HepG2 (cell line): Measurements from ENCODE around the gene SERPINF2. TPM values are rescaled to one million over a fixed set of nuclear protein-coding genes. Genes with fewer than 3 reads are reported as not detected.

ENCODE experiments used
- HDAC6 ChIP-seq: fragments of 200-600 bp; sonication (generic); IDR thresholded peaks from 2 replicates; pipeline ENCODE4 v1.7.0; 2017; ENCODE audit warnings: mild to moderate bottlenecking, antibody characterized with exemption, low read length, low read depth
- HOXA5 ChIP-seq: sonication (generic); formaldehyde crosslinking; IDR thresholded peaks from 2 replicates; pipeline ENCODE4 v1.4.0; 2020; ENCODE audit warnings: missing genetic modification reagents
- KLF11 ChIP-seq: IDR thresholded peaks from 2 replicates; pipeline ENCODE4 v1.6.1; 2016; ENCODE audit warnings: missing compliant biosample characterization
- POLR2A ChIP-seq, 2 experiments: IDR thresholded peaks; 2 replicates each; pipeline ENCODE4 v1.6.1; 2011; ENCODE audit warnings: low read depth in 2 of 2, low read length in 2 of 2, mild to moderate bottlenecking in 1 of 2, moderate library complexity in 1 of 2; ENCODE audit not compliant: insufficient read depth in 1 of 2
- SRSF4 ChIP-seq: fragments of 200-400 bp; formaldehyde crosslinking; IDR thresholded peaks from one replicate; pipeline ENCODE4 v1.6.1; 2018; ENCODE audit warnings: mild to moderate bottlenecking, low read depth, low read length, moderate library complexity; ENCODE audit not compliant: poor library complexity, severe bottlenecking
- U2AF2 ChIP-seq: fragments of 200-400 bp; formaldehyde crosslinking; IDR thresholded peaks from 2 replicates; pipeline ENCODE4 v1.6.1; 2017; ENCODE audit warnings: low read depth, mild to moderate bottlenecking, low read length
- ZBTB42 ChIP-seq: sonication (generic); formaldehyde crosslinking; IDR thresholded peaks from 2 replicates; pipeline ENCODE4 v1.5.0; 2020; ENCODE audit warnings: mild to moderate bottlenecking, missing genetic modification reagents
- ZFP62 ChIP-seq: sonication (generic); formaldehyde crosslinking; IDR thresholded peaks from 2 replicates; pipeline ENCODE4 v1.4.0; 2020; ENCODE audit warnings: missing genetic modification reagents
- polyA plus RNA-seq, 8 experiments: library from polyadenylated mRNA; depleted of rRNA in 3 of 8; stranded (reverse) in 7 of 8; unstranded in 1 of 8; fragments of >200 nt; fragmentation: Illumina TruSeq in 4 of 8; extraction: Trizol in 4 of 8; gene quantifications; 2 replicates each; pipeline versions ENCODE4 v1.2.1 to v1.2.3, GENCODE V29; 2011 to 2016; ENCODE audit warnings: low read depth in 4 of 8, missing spikeins in 1 of 8, mixed read lengths in 1 of 8; ENCODE audit not compliant: insufficient read depth in 1 of 8
- total RNA-seq, 5 experiments: library from RNA; depleted of rRNA; stranded (reverse); fragments of >200 nt; fragmentation: Illumina TruSeq; extraction: Trizol; gene quantifications; 2 replicates each; pipeline ENCODE4 v1.2.3, GENCODE V29; 2016; ENCODE audit warnings: low read depth in 1 of 5
- TF ChIP-seq, protein P1 (sequence below): sonication (generic); formaldehyde crosslinking; IDR thresholded peaks from 2 replicates; pipeline ENCODE4 v1.4.0; 2020; ENCODE audit warnings: low read depth, mild to moderate bottlenecking, missing genetic modification reagents
- TF ChIP-seq, protein P2 (sequence below): sonication (generic); formaldehyde crosslinking; IDR thresholded peaks from one replicate; pipeline ENCODE4 v1.5.1; 2020; ENCODE audit warnings: mild to moderate bottlenecking, missing genetic modification reagents; ENCODE audit errors: not compliant biosample characterization
- TF ChIP-seq, protein P3 (sequence below): sonication (generic); formaldehyde crosslinking; IDR thresholded peaks from 2 replicates; pipeline ENCODE4 v1.4.0; 2020; ENCODE audit warnings: missing genetic modification reagents
- TF ChIP-seq, protein P4 (sequence below): IDR thresholded peaks from 2 replicates; pipeline ENCODE4 v1.6.1; 2016; ENCODE audit warnings: control low read depth
- TF ChIP-seq, protein P5 (sequence below): conservative IDR thresholded peaks from 2 replicates; pipeline ENCODE4 v1.6.1; 2018; ENCODE audit warnings: missing genetic modification reagents

The SERPINF2 gene
- total and polyA plus RNA-seq, 2 of the 13 experiments (the other 11 are each of a cell fraction or from before 2014, with no cell fraction given) = 309 to 548 TPM

DNA sequence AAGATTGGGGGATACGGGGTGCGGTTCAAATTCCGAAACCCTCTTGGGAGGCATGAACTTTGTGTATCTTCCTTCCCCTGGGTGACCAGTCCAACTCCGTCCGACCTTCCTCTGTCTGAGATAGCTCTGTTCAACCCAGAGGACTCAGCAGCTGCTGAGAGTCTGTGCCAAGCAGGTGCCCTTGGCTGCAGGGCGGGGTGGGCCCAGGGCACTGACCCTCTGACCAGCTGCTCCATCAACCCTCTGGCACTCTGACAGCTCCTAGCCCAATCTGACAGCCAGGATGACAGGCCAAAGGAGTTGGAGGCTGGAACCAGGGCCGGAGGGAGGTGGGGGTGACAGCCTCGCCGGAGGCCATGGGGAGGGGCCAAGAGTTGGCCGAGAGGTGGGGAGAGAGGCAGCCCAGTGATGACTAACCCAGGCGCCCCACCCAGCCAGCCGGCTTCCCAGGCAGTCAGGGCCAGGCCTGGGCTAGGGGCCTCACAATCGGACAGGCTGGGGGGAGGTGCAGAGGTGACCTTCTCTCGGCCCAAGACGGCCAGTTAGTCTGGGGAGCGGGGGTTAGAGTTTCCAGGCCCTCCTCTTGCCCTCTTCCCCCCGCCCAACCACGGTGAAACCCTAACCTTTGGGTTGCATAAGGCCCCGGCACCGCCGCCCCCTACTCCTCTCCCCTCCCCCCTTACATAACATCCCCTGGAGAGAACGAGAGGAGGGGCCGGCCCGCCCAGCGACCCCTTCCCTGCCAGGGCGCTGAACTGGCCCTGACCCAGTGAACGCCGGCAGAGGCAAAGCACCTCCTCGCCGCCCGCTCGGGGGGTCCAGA, 27.5 kb upstream of the SERPINF2 start (continued):
- TF ChIP-seq, protein P1, sequence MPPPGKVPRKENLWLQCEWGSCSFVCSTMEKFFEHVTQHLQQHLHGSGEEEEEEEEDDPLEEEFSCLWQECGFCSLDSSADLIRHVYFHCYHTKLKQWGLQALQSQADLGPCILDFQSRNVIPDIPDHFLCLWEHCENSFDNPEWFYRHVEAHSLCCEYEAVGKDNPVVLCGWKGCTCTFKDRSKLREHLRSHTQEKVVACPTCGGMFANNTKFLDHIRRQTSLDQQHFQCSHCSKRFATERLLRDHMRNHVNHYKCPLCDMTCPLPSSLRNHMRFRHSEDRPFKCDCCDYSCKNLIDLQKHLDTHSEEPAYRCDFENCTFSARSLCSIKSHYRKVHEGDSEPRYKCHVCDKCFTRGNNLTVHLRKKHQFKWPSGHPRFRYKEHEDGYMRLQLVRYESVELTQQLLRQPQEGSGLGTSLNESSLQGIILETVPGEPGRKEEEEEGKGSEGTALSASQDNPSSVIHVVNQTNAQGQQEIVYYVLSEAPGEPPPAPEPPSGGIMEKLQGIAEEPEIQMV (CRISPR knock-in tag) = no peak
- TF ChIP-seq ZFP62 (CRISPR knock-in tag) (no peak), SRSF4 (no peak), POLR2A (IDR thresholded peaks at IDR 0.05; ENCODE audit: insufficient read depth in 1 of 2, low read depth in 2 of 2, low read length in 2 of 2) (peak; percentile 43 to 48; a peak in 3 of 4 replicates), HDAC6 (no peak), KLF11 (peak; percentile 21; the same call in 1 of the 2 replicates), HOXA5 (CRISPR knock-in tag) (peak; percentile 39; the same call in 1 of the 2 replicates), U2AF2 (no peak), ZBTB42 (CRISPR knock-in tag) (no peak)
- TF ChIP-seq, protein P2, sequence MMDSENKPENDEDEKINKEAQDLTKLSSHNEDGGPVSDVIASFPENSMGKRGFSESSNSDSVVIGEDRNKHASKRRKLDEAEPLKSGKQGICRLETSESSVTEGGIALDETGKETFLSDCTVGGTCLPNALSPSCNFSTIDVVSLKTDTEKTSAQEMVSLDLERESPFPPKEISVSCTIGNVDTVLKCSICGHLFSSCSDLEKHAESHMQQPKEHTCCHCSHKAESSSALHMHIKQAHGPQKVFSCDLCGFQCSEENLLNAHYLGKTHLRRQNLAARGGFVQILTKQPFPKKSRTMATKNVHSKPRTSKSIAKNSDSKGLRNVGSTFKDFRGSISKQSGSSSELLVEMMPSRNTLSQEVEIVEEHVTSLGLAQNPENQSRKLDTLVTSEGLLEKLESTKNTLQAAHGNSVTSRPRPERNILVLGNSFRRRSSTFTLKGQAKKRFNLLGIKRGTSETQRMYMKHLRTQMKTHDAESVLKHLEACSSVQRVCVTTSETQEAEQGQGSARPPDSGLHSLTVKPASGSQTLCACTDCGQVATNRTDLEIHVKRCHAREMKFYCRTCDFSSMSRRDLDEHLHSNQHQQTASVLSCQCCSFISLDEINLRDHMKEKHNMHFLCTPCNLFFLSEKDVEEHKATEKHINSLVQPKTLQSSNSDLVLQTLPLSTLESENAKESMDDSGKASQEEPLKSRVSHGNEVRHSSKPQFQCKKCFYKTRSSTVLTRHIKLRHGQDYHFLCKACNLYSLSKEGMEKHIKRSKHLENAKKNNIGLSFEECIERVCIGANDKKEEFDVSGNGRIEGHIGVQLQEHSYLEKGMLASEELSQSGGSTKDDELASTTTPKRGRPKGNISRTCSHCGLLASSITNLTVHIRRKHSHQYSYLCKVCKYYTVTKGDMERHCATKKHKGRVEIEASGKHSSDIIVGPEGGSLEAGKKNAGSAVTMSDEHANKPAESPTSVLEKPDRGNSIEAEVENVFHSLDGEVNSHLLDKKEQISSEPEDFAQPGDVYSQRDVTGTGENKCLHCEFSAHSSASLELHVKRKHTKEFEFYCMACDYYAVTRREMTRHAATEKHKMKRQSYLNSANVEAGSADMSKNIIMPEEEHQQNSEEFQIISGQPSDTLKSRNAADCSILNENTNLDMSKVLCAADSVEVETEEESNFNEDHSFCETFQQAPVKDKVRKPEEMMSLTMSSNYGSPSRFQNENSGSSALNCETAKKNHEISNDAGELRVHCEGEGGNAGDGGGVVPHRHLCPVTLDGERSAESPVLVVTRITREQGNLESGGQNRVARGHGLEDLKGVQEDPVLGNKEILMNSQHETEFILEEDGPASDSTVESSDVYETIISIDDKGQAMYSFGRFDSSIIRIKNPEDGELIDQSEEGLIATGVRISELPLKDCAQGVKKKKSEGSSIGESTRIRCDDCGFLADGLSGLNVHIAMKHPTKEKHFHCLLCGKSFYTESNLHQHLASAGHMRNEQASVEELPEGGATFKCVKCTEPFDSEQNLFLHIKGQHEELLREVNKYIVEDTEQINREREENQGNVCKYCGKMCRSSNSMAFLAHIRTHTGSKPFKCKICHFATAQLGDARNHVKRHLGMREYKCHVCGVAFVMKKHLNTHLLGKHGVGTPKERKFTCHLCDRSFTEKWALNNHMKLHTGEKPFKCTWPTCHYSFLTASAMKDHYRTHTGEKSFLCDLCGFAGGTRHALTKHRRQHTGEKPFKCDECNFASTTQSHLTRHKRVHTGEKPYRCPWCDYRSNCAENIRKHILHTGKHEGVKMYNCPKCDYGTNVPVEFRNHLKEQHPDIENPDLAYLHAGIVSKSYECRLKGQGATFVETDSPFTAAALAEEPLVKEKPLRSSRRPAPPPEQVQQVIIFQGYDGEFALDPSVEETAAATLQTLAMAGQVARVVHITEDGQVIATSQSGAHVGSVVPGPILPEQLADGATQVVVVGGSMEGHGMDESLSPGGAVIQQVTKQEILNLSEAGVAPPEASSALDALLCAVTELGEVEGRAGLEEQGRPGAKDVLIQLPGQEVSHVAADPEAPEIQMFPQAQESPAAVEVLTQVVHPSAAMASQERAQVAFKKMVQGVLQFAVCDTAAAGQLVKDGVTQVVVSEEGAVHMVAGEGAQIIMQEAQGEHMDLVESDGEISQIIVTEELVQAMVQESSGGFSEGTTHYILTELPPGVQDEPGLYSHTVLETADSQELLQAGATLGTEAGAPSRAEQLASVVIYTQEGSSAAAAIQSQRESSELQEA (CRISPR knock-in tag) = no peak
- TF ChIP-seq, protein P3, sequence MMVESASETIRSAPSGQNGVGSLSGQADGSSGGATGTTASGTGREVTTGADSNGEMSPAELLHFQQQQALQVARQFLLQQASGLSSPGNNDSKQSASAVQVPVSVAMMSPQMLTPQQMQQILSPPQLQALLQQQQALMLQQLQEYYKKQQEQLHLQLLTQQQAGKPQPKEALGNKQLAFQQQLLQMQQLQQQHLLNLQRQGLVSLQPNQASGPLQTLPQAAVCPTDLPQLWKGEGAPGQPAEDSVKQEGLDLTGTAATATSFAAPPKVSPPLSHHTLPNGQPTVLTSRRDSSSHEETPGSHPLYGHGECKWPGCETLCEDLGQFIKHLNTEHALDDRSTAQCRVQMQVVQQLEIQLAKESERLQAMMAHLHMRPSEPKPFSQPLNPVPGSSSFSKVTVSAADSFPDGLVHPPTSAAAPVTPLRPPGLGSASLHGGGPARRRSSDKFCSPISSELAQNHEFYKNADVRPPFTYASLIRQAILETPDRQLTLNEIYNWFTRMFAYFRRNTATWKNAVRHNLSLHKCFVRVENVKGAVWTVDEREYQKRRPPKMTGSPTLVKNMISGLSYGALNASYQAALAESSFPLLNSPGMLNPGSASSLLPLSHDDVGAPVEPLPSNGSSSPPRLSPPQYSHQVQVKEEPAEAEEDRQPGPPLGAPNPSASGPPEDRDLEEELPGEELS (CRISPR knock-in tag) = 0 out of 2 replicates have a peak, but pooled peaks have one; percentile 37
- TF ChIP-seq, protein P4, sequence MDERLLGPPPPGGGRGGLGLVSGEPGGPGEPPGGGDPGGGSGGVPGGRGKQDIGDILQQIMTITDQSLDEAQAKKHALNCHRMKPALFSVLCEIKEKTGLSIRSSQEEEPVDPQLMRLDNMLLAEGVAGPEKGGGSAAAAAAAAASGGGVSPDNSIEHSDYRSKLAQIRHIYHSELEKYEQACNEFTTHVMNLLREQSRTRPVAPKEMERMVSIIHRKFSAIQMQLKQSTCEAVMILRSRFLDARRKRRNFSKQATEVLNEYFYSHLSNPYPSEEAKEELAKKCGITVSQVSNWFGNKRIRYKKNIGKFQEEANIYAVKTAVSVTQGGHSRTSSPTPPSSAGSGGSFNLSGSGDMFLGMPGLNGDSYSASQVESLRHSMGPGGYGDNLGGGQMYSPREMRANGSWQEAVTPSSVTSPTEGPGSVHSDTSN (CRISPR knock-in tag) = no peak
- TF ChIP-seq, protein P5, sequence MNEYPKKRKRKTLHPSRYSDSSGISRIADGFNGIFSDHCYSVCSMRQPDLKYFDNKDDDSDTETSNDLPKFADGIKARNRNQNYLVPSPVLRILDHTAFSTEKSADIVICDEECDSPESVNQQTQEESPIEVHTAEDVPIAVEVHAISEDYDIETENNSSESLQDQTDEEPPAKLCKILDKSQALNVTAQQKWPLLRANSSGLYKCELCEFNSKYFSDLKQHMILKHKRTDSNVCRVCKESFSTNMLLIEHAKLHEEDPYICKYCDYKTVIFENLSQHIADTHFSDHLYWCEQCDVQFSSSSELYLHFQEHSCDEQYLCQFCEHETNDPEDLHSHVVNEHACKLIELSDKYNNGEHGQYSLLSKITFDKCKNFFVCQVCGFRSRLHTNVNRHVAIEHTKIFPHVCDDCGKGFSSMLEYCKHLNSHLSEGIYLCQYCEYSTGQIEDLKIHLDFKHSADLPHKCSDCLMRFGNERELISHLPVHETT = no peak
